HEK293 (cell line): ENCODE results near the gene MME.

Experiments
- CTCF ChIP-seq: fragments of 450-650 bp; formaldehyde crosslinking; IDR thresholded peaks from 2 replicates; pipeline ENCODE4 v1.5.1; 2016; ENCODE audit warnings: missing biosample characterization, missing genetic modification characterization
- MYNN ChIP-seq: fragments of 450-650 bp; formaldehyde crosslinking; IDR thresholded peaks from 2 replicates; pipeline ENCODE4 v1.5.1; 2016; ENCODE audit warnings: missing biosample characterization, missing genetic modification characterization, borderline replicate concordance
- SETDB1 ChIP-seq: IDR thresholded peaks from one replicate; pipeline ENCODE4 v1.6.1; 2017; ENCODE audit warnings: mild to moderate bottlenecking, low read length, moderate library complexity, mixed read lengths; ENCODE audit not compliant: insufficient read length
- ZNF10 ChIP-seq: fragments of 450-650 bp; formaldehyde crosslinking; IDR thresholded peaks from 2 replicates; pipeline ENCODE4 v1.5.1; 2017; ENCODE audit warnings: missing biosample characterization, missing genetic modification characterization
- ZNF266 ChIP-seq: fragments of 450-650 bp; formaldehyde crosslinking; IDR thresholded peaks from 2 replicates; pipeline ENCODE4 v1.5.1; 2016; ENCODE audit warnings: missing biosample characterization, missing genetic modification characterization, low read depth
- ZNF354C ChIP-seq: fragments of 450-650 bp; formaldehyde crosslinking; IDR thresholded peaks from 2 replicates; pipeline ENCODE4 v1.5.1; 2016; ENCODE audit warnings: missing biosample characterization, missing genetic modification characterization, low read depth, borderline replicate concordance
- ZNF426 ChIP-seq: fragments of 450-650 bp; formaldehyde crosslinking; IDR thresholded peaks from 2 replicates; pipeline ENCODE4 v1.5.1; 2017; ENCODE audit warnings: missing biosample characterization, missing genetic modification characterization, mild to moderate bottlenecking, inconsistent platforms, moderate library complexity
- ZNF521 ChIP-seq: fragments of 450-650 bp; formaldehyde crosslinking; IDR thresholded peaks from 2 replicates; pipeline ENCODE4 v1.5.1; 2017; ENCODE audit warnings: missing biosample characterization, mild to moderate bottlenecking, missing genetic modification characterization
- ZNF768 ChIP-seq: fragments of 450-650 bp; formaldehyde crosslinking; IDR thresholded peaks from 2 replicates; pipeline ENCODE4 v1.5.1; 2018; ENCODE audit warnings: missing biosample characterization, mild to moderate bottlenecking, missing genetic modification characterization
- TF ChIP-seq, protein P1 (sequence below): fragments of 450-650 bp; formaldehyde crosslinking; conservative IDR thresholded peaks from 2 replicates; pipeline ENCODE4 v1.5.1; 2016; ENCODE audit warnings: low read depth, missing biosample characterization, missing genetic modification characterization
- TF ChIP-seq, protein P2 (sequence below): fragments of 450-650 bp; formaldehyde crosslinking; IDR thresholded peaks from 2 replicates; pipeline ENCODE4 v1.5.1; 2016; ENCODE audit warnings: missing biosample characterization, missing genetic modification characterization
- TF ChIP-seq, protein P3 (sequence below): fragments of 450-650 bp; formaldehyde crosslinking; conservative IDR thresholded peaks from 2 replicates; pipeline ENCODE4 v1.5.1; 2016; ENCODE audit warnings: low read depth, missing biosample characterization, missing genetic modification characterization
- TF ChIP-seq, protein P4 (sequence below): fragments of 450-650 bp; formaldehyde crosslinking; IDR thresholded peaks from 2 replicates; pipeline ENCODE4 v1.5.1; 2016; ENCODE audit warnings: missing biosample characterization, missing genetic modification characterization
- TF ChIP-seq, protein P5 (sequence below): fragments of 450-650 bp; formaldehyde crosslinking; IDR thresholded peaks from 2 replicates; pipeline ENCODE4 v1.5.1; 2016; ENCODE audit warnings: missing biosample characterization, missing genetic modification characterization, low read depth

GRCh38 chr3:155194973-155195957 is 115.1 kb downstream of the MME start:
- TF ChIP-seq, protein P1, sequence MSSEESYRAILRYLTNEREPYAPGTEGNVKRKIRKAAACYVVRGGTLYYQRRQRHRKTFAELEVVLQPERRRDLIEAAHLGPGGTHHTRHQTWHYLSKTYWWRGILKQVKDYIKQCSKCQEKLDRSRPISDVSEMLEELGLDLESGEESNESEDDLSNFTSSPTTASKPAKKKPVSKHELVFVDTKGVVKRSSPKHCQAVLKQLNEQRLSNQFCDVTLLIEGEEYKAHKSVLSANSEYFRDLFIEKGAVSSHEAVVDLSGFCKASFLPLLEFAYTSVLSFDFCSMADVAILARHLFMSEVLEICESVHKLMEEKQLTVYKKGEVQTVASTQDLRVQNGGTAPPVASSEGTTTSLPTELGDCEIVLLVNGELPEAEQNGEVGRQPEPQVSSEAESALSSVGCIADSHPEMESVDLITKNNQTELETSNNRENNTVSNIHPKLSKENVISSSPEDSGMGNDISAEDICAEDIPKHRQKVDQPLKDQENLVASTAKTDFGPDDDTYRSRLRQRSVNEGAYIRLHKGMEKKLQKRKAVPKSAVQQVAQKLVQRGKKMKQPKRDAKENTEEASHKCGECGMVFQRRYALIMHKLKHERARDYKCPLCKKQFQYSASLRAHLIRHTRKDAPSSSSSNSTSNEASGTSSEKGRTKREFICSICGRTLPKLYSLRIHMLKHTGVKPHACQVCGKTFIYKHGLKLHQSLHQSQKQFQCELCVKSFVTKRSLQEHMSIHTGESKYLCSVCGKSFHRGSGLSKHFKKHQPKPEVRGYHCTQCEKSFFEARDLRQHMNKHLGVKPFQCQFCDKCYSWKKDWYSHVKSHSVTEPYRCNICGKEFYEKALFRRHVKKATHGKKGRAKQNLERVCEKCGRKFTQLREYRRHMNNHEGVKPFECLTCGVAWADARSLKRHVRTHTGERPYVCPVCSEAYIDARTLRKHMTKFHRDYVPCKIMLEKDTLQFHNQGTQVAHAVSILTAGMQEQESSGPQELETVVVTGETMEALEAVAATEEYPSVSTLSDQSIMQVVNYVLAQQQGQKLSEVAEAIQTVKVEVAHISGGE (tag by site-specific recombination) = no peak
- TF ChIP-seq ZNF354C (tag by site-specific recombination) = no peak
- no peak for TF ChIP-seq ZNF521 (tag by site-specific recombination)
- TF ChIP-seq CTCF = no peak
- no peak for TF ChIP-seq SETDB1
- no peak for TF ChIP-seq ZNF768
- no peak for TF ChIP-seq ZNF266 (tag by site-specific recombination)
- no peak for TF ChIP-seq ZNF426 (tag by site-specific recombination)
- TF ChIP-seq, protein P2, sequence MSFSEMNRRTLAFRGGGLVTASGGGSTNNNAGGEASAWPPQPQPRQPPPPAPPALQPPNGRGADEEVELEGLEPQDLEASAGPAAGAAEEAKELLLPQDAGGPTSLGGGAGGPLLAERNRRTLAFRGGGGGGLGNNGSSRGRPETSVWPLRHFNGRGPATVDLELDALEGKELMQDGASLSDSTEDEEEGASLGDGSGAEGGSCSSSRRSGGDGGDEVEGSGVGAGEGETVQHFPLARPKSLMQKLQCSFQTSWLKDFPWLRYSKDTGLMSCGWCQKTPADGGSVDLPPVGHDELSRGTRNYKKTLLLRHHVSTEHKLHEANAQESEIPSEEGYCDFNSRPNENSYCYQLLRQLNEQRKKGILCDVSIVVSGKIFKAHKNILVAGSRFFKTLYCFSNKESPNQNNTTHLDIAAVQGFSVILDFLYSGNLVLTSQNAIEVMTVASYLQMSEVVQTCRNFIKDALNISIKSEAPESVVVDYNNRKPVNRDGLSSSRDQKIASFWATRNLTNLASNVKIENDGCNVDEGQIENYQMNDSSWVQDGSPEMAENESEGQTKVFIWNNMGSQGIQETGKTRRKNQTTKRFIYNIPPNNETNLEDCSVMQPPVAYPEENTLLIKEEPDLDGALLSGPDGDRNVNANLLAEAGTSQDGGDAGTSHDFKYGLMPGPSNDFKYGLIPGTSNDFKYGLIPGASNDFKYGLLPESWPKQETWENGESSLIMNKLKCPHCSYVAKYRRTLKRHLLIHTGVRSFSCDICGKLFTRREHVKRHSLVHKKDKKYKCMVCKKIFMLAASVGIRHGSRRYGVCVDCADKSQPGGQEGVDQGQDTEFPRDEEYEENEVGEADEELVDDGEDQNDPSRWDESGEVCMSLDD = no peak
- TF ChIP-seq, protein P3, sequence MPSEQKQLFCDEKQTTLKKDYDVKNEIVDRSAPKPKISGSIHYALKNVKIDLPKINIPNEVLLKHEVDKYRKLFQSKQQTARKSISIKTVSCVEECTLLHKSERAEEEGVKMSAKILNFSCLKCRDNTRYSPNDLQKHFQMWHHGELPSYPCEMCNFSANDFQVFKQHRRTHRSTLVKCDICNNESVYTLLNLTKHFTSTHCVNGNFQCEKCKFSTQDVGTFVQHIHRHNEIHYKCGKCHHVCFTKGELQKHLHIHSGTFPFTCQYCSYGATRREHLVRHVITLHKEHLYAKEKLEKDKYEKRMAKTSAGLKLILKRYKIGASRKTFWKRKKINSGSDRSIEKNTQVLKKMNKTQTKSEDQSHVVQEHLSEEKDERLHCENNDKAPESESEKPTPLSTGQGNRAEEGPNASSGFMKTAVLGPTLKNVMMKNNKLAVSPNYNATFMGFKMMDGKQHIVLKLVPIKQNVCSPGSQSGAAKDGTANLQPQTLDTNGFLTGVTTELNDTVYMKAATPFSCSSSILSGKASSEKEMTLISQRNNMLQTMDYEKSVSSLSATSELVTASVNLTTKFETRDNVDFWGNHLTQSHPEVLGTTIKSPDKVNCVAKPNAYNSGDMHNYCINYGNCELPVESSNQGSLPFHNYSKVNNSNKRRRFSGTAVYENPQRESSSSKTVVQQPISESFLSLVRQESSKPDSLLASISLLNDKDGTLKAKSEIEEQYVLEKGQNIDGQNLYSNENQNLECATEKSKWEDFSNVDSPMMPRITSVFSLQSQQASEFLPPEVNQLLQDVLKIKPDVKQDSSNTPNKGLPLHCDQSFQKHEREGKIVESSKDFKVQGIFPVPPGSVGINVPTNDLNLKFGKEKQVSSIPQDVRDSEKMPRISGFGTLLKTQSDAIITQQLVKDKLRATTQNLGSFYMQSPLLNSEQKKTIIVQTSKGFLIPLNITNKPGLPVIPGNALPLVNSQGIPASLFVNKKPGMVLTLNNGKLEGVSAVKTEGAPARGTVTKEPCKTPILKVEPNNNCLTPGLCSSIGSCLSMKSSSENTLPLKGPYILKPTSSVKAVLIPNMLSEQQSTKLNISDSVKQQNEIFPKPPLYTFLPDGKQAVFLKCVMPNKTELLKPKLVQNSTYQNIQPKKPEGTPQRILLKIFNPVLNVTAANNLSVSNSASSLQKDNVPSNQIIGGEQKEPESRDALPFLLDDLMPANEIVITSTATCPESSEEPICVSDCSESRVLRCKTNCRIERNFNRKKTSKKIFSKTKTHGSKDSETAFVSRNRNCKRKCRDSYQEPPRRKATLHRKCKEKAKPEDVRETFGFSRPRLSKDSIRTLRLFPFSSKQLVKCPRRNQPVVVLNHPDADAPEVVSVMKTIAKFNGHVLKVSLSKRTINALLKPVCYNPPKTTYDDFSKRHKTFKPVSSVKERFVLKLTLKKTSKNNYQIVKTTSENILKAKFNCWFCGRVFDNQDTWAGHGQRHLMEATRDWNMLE = no peak
- no peak for TF ChIP-seq MYNN (tag by site-specific recombination)
- TF ChIP-seq, protein P4, sequence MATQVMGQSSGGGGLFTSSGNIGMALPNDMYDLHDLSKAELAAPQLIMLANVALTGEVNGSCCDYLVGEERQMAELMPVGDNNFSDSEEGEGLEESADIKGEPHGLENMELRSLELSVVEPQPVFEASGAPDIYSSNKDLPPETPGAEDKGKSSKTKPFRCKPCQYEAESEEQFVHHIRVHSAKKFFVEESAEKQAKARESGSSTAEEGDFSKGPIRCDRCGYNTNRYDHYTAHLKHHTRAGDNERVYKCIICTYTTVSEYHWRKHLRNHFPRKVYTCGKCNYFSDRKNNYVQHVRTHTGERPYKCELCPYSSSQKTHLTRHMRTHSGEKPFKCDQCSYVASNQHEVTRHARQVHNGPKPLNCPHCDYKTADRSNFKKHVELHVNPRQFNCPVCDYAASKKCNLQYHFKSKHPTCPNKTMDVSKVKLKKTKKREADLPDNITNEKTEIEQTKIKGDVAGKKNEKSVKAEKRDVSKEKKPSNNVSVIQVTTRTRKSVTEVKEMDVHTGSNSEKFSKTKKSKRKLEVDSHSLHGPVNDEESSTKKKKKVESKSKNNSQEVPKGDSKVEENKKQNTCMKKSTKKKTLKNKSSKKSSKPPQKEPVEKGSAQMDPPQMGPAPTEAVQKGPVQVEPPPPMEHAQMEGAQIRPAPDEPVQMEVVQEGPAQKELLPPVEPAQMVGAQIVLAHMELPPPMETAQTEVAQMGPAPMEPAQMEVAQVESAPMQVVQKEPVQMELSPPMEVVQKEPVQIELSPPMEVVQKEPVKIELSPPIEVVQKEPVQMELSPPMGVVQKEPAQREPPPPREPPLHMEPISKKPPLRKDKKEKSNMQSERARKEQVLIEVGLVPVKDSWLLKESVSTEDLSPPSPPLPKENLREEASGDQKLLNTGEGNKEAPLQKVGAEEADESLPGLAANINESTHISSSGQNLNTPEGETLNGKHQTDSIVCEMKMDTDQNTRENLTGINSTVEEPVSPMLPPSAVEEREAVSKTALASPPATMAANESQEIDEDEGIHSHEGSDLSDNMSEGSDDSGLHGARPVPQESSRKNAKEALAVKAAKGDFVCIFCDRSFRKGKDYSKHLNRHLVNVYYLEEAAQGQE = no peak
- TF ChIP-seq, protein P5, sequence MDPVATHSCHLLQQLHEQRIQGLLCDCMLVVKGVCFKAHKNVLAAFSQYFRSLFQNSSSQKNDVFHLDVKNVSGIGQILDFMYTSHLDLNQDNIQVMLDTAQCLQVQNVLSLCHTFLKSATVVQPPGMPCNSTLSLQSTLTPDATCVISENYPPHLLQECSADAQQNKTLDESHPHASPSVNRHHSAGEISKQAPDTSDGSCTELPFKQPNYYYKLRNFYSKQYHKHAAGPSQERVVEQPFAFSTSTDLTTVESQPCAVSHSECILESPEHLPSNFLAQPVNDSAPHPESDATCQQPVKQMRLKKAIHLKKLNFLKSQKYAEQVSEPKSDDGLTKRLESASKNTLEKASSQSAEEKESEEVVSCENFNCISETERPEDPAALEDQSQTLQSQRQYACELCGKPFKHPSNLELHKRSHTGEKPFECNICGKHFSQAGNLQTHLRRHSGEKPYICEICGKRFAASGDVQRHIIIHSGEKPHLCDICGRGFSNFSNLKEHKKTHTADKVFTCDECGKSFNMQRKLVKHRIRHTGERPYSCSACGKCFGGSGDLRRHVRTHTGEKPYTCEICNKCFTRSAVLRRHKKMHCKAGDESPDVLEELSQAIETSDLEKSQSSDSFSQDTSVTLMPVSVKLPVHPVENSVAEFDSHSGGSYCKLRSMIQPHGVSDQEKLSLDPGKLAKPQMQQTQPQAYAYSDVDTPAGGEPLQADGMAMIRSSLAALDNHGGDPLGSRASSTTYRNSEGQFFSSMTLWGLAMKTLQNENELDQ (tag by site-specific recombination) = no peak
- no peak for TF ChIP-seq ZNF10 (tag by site-specific recombination)
